Ascending aorta (tissue), 2 donors: ENCODE measurements around the gene TRIP11. TPM values are rescaled to one million over a fixed set of nuclear protein-coding genes. Genes with fewer than 3 reads are reported as not detected.

Experiments
- DNase-seq, 2 donors: peaks; one replicate each; pipeline ENCODE4 v3.0.0-alpha.2; 2019; ENCODE audit warnings: low spot score in 2 of 2
- H3K27ac ChIP-seq, 2 donors: fragments of 200-600 bp; sonication (generic); one replicate each; pipeline ENCODE4 v1.5.1; 2016 to 2017; ENCODE audit warnings: mild to moderate bottlenecking in 1 of 2
- H3K27me3 ChIP-seq: fragments of 200-600 bp; sonication (generic); one replicate; pipeline ENCODE4 v1.5.1; 2017
- H3K36me3 ChIP-seq, 2 donors: fragments of 200-600 bp; sonication (generic); one replicate each; pipeline ENCODE4 v1.5.1; 2016
- H3K4me1 ChIP-seq, 2 donors: fragments of 200-600 bp; sonication (generic); one replicate each; pipeline ENCODE4 v1.5.1; 2016 to 2017; ENCODE audit warnings: mild to moderate bottlenecking in 1 of 2
- H3K4me3 ChIP-seq, 2 donors: fragments of 200-600 bp; sonication (generic); one replicate each; pipeline ENCODE4 v1.5.1; 2016 to 2017; ENCODE audit warnings: mild to moderate bottlenecking in 1 of 2
- H3K9me3 ChIP-seq, 2 donors: fragments of 200-600 bp; sonication (generic); one replicate each; pipeline ENCODE4 v1.5.1; 2016
- CTCF ChIP-seq, 3 experiments: fragments of 200-600 bp in 2 of 3; fragments of 450-650 bp in 1 of 3; sonication (generic) in 2 of 3; IDR thresholded peaks; one replicate each; pipeline ENCODE4 v1.5.1; 2016 to 2019; ENCODE audit warnings: antibody characterized with exemption in 3 of 3, mild to moderate bottlenecking in 1 of 3, moderate library complexity in 1 of 3
- intact Hi-C: fragments of 100-400 bp; cut with DNase I; formaldehyde crosslinking; loops from one replicate; pipeline ENCODE4 v1.15.1; 2023
- total RNA-seq: library from RNA; depleted of rRNA; stranded (reverse); fragments of >200 nt; gene quantifications from one replicate; pipeline ENCODE4 v1.1.0, GENCODE V29; 2016

The TRIP11 gene
- total RNA-seq, 1 donor from 2014 or later, result 8.8 TPM

- intact Hi-C loops, result loop anchor here (1.0 to 2.0 kb wide), 3 partner anchors 33 to 111 kb away; no protein-coding TSS in a partner anchor
- peak within 1 kb of the TSS; percentile 79 to 89 for H3K27ac ChIP-seq
- TF ChIP-seq CTCF (IDR thresholded peaks at IDR 0.05), result no peak
- H3K9me3 ChIP-seq, result no peaks in the 10 kb centered on the region
- peaks cover 0 to under 1% of the 10 kb centered on the region in 2 donors for H3K36me3 ChIP-seq
- no peaks in the 10 kb centered on the region for H3K27me3 ChIP-seq
- peak in 1 of 2 donors; percentile 82 for DNase-seq
- peak within 1 kb of the TSS; percentile 53 to 75 for H3K4me3 ChIP-seq
- peaks cover 7 to 17% of the 10 kb centered on the region in 2 donors for H3K4me1 ChIP-seq
Measured at GRCh38 chr14:91947475-91948184, 92.2 kb downstream of the TRIP11 start, which contains the start of gene FBLN5. FBLN5 (minus strand) TSS chr14:91947694; CDS start chr14:91947229, 465 bp downstream.

DNA sequence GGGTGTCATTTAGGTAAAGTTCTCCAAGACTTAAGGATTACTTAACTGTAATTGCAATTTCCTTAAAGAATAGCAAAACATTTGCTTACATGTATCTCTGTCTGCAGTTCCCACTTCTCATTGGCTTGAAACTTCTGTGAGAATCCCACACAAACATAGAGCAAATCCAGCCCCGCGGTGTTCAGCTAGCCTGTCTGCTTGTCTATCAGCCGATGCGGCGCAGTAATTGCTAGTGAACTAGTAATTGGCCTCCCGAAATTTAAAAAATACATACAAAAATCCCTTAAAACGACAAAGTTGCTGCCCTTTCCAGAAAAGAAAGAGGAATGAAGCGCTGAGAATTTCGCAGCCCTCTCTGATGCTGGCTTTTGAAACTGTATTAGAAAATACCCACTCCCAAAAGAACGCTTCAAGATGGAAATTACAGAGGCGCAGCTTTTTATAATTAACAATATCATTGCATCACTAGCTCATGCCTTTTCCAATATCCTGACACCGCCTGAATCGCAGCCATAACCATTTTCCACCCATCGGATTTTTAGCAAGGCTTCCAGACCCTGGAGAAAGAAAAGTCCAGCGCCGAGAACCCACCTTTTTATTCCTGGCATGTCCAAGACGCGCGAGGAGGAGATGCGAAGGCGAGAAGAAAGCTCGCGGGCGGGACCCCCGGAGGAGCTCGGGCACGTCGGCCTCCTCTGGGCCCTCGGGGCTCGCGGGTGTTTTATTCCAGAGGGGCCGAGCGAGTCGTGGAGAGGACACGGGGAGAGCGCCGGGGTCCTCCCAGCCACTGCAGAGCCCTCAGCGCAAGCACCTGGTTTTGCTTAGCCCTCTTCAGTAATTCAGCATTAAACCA lies 93.0 kb downstream of the TRIP11 start:
- TF ChIP-seq CTCF (IDR thresholded peaks at IDR 0.05), result no peak
- peaks cover 0 to 8% of the 10 kb centered on the region in 2 donors for H3K36me3 ChIP-seq
- H3K4me1 ChIP-seq, result peaks cover 7 to 25% of the 10 kb centered on the region in 2 donors
- peak in 1 of 2 donors; percentile 74 for DNase-seq
- H3K27ac ChIP-seq, result peak overlapping the region; percentile 79 to 89
- H3K27me3 ChIP-seq, result no peaks in the 10 kb centered on the region
- H3K4me3 ChIP-seq, result peak overlapping the region; percentile 53 to 75
- intact Hi-C loops, result loop anchor here (1.0 to 2.0 kb wide), 3 partner anchors 34 to 110 kb away; no protein-coding TSS in a partner anchor
- H3K9me3 ChIP-seq, result no peaks in the 10 kb centered on the region

- intact Hi-C loops, result loop anchor here (2.0 kb wide), 3 partner anchors 35 to 109 kb away; no protein-coding TSS in a partner anchor
- no peaks in the 10 kb centered on the region for H3K27me3 ChIP-seq
Measured at GRCh38 chr14:91945751-91946621, 93.9 kb downstream of the TRIP11 start.

DNA sequence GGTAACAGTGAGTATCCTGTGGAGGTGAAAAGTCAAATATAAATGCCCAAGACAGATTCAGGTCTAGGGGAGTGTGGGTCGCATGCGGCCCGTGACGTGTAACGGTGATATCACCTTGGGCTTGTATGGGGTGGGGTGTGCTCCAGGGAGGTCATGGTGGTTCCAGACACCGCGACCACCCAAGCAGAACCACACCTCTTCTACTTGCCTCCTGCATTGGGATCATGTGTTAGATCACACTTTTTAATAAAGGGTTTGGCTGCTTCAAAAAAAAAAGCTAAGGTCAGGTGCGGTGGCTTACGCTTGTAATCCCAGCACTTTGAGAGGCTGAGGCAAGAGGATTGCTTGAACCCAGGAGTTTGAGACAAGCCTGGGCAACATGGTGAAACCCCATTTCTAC lies 96.9 kb downstream of the TRIP11 start:
- peak overlapping the region; percentile 53 to 75 for H3K4me3 ChIP-seq
- peaks cover 35 to 45% of the 10 kb centered on the region in 2 donors for H3K36me3 ChIP-seq
- intact Hi-C loops, result no loop called here
- peak overlapping the region; percentile 79 to 89 for H3K27ac ChIP-seq
- H3K27me3 ChIP-seq, result no peaks in the 10 kb centered on the region
- H3K4me1 ChIP-seq, result peaks cover 19 to 57% of the 10 kb centered on the region in 2 donors
- H3K9me3 ChIP-seq, result no peaks in the 10 kb centered on the region
- no peak for TF ChIP-seq CTCF (IDR thresholded peaks at IDR 0.05)
- DNase-seq, result peak in 1 of 2 donors; percentile 27

More at GRCh38 chr14:91945751-91946621, 93.9 kb downstream of the TRIP11 start:
- peak overlapping the region; percentile 53 to 75 for H3K4me3 ChIP-seq
- peak in 1 of 2 donors; percentile 62 for DNase-seq
- no peak for TF ChIP-seq CTCF (IDR thresholded peaks at IDR 0.05)
- no peaks in the 10 kb centered on the region for H3K9me3 ChIP-seq
- H3K4me1 ChIP-seq, result peaks cover 11 to 34% of the 10 kb centered on the region in 2 donors
- H3K27ac ChIP-seq, result peak overlapping the region; percentile 79 to 89
- peaks cover 7 to 16% of the 10 kb centered on the region in 2 donors for H3K36me3 ChIP-seq

GRCh38 chr14:91942128-91942527 lies 97.7 kb downstream of the TRIP11 start:
- intact Hi-C loops, result no loop called here
- Histone ChIP-seq H3K4me3 (peak overlapping the region in 1 of 2 donors; percentile 75), H3K4me1 (peaks cover 19 to 59% of the 10 kb centered on the region in 2 donors), H3K36me3 (peaks cover 43 to 54% of the 10 kb centered on the region in 2 donors), H3K9me3 (no peaks in the 10 kb centered on the region), H3K27ac (peak overlapping the region; percentile 71 to 79), H3K27me3 (no peaks in the 10 kb centered on the region)
- peak in 1 of 2 donors; percentile 61 for DNase-seq
- TF ChIP-seq CTCF (IDR thresholded peaks at IDR 0.05), result no peak
